GM06990 (cell line): ENCODE measurements around the gene NANOS1.

Experiments
- DNase-seq: peaks from one replicate; pipeline ENCODE4 v3.0.0-alpha.2; 2011; ENCODE audit not compliant: insufficient read length; ENCODE audit errors: extremely low read depth
- H3K27me3 ChIP-seq: replicated peaks from 2 replicates; pipeline ENCODE4 v1.6.0; 2011; ENCODE audit warnings: low read length; ENCODE audit not compliant: control insufficient read depth, insufficient read depth
- H3K36me3 ChIP-seq: 2 replicates; pipeline ENCODE4 v1.5.1; 2011; ENCODE audit warnings: low read length; ENCODE audit not compliant: control insufficient read depth, insufficient read depth
- H3K4me3 ChIP-seq: replicated peaks from 2 replicates; pipeline ENCODE4 v1.5.1; 2011; ENCODE audit warnings: low read depth, mild to moderate bottlenecking, control low read depth, low read length
- CTCF ChIP-seq: IDR thresholded peaks from 2 replicates; pipeline ENCODE4 v1.5.1; 2011; ENCODE audit warnings: low read length, control low read depth, mild to moderate bottlenecking, inconsistent platforms; ENCODE audit not compliant: insufficient read depth, poor library complexity, severe bottlenecking

Gene NANOS1

GRCh38 chr10:119070395-119071165 is 41.1 kb downstream of the NANOS1 start:
- Histone ChIP-seq H3K4me3 (no peak overlapping the region), H3K27me3 (no peaks in the 10 kb centered on the region), H3K36me3 (peaks cover 14% of the 10 kb centered on the region)
- no peak for DNase-seq
- no peak for TF ChIP-seq CTCF

- Histone ChIP-seq H3K36me3 (peaks cover 8% of the 10 kb centered on the region), H3K4me3 (no peak overlapping the region), H3K27me3 (no peaks in the 10 kb centered on the region)
- no peak for TF ChIP-seq CTCF
- DNase-seq = no peak
Measured at GRCh38 chr10:119073584-119073983, 44.1 kb downstream of the NANOS1 start.

DNA sequence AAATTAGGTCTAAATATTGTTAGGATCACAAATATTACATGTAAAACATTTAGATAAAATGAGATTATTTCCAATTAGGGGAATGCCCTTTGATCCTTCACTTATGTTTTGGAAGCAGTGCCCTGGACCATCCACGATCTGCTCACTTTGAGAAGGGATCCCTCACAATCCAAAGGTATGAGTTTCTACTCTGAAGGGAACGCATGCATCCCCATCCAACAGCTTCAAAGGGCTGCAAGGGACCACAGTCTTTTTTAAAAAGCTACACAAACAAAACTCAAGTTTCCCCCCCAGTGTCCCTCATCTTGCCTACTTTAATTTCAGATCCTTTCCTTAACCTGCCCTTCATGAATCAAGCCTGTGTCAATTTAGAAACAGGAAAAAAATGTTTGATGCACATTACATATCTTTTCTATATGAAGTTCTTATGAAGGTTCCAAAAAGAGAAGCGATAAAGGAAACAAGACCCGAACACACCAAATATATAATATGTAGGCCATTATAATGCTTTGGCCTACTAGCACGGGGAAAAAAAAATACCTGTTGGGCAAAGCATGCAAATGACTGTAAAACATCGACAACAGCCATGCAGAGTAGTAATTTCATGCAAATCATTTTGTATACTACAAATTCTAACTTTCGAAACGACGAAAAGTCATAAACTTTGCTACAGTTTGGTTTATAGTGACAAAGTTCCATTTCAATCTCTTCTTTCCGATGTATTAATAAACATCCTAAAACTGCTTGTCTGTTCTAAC is 49.1 kb downstream of the NANOS1 start:
- no peak for TF ChIP-seq CTCF
- no peaks in the 10 kb centered on the region for H3K36me3 ChIP-seq
- H3K4me3 ChIP-seq = peak overlapping the region; percentile 98
- H3K27me3 ChIP-seq = no peaks in the 10 kb centered on the region
- DNase-seq = no peak

DNA sequence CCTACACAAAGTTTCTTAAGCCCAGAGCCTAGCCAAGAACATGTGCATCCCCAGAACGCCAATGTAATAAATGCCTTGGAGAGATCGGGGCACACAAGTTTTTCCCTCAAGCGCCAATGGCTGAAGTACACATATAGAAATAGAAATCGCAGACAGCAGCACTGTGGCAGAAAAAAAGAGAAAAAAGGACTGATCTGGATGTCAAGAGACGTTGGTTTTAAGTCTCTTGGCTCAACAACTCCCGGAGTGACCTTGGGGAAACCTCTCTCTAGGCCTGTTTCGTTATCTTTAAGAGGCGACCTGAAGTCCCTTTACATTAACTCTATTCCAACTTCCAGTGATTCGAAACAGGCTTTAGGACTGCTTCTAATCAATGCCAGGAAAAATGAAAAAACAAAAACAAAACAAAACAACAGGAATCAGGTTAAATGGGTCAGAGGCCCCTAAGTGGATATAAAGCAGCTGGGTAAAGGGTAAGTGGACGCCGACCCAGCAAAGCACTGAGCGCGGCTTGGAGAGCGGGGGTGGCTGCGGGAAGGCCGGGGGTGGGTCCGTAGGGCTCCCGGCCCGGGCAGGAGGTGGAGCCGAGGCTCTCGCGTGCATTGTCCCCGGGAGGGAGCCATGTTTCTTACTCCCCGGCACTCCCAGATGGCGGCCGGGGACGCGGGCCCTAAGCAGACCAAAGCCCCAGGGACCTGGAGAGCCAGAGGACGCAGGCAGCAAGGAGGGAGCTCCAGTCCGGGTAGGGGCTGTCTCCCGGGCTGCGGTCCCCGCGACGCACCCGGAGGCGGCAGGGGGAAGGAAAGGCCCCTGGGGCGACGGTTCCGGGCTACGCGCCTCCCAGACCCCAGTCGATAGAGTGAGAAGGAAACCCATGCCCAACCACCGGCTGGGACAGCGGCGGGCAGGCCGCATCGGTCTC is 50.3 kb downstream of the NANOS1 start:
- H3K36me3 ChIP-seq = no peaks in the 10 kb centered on the region
- no peaks in the 10 kb centered on the region for H3K27me3 ChIP-seq
- TF ChIP-seq CTCF = no peak
- H3K4me3 ChIP-seq = peak overlapping the region; percentile 98
- DNase-seq = peak; percentile 84

DNA sequence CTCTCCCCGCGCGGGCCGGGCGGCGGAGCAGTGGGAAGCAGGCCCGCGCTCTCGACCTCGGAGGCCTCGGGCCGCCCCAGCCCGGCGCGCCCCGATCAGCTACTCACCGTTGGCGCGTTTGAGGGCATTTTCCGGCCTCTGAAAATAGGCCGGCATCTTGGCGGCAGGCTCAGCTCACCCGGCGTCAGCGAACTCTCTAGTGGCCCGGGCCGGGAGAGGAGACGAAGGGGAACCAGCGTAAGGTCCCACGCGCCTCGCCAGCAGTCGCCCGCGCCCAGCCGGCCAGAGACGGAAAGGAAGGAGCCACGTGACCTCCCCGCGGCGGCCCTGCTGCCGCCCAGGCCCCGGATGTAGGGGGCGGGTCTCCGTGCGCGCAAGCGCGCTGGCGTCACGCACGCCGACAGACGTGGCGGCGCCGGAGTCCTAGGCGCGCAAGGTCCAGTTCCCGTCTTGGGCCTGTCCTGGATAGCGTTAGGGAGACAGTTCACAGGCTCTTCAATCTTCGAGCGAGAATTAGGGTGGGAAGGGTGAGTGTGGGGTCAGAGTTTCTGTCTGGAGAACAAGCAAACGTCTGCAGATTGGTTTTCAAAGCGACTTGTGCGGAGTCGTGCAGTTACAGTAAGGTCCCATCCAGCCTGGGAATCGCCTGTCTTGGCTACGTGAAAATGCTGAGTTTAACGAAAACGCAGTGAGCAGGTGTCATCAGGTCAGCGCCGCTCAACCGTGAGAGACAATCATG is 51.2 kb downstream of the NANOS1 start, which contains the start of gene EIF3A:
Gene EIF3A, minus strand, starts transcription at position 297 of the 739 bp plus-strand sequence. Its CDS starts 141 bp downstream, at position 156.
- no peak for TF ChIP-seq CTCF
- Histone ChIP-seq H3K36me3 (no peaks in the 10 kb centered on the region), H3K27me3 (no peaks in the 10 kb centered on the region), H3K4me3 (peak within 1 kb of the TSS; percentile 98)
- peak; percentile 97 for DNase-seq
